NCI-H2171 (cell line): Measurements from ENCODE around the gene C2.
"Not testable (repeated sequence)": the region's sequence is repeated elsewhere in the genome, so short reads cannot be mapped to it uniquely, and the experiment has no call there.

Experiments used
- DNase-seq: peaks from one replicate; lab custom pipeline; 2025; lab: John Stamatoyannopoulos, UW

Gene C2

DNA sequence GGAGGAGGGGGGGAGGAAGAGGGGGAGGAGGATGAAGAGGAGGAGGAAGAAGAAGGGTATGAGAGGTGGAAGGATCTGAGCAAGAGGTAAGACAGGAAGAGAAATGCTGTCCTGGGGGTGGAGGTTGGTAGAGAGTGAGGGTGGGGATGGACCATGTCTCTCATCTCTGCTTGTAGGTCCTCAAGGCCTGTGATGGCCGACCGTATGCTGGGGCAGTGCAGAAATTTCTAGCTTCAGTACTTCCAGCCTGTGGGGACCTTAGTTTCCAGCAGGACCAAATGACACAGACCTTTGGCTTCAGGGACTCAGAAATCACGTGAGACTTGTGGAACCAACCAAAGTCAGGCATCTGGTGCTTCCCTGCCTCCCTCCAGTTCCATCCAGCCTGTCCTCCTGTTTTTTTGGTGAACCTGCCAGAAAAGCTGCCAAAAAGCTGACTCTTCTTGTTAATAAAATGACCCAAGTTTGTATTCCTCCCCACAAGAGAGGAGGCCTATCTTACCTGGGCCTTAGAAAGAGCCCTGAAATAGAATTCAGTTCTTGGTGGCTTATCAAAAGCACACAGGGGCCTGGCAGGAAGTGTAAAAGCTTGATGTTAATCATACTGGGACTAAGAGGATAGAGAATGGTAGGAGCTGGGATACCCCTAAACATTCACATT lies 51.9 kb downstream of the C2 start:
- DNase-seq: no peak

- not testable (repeated sequence) for DNase-seq
Measured at GRCh38 chr6:31980195-31980876, 52.8 kb downstream of the C2 start.

GRCh38 chr6:31980998-31981397 lies 53.5 kb downstream of the C2 start:
- DNase-seq: not testable (repeated sequence)

DNA sequence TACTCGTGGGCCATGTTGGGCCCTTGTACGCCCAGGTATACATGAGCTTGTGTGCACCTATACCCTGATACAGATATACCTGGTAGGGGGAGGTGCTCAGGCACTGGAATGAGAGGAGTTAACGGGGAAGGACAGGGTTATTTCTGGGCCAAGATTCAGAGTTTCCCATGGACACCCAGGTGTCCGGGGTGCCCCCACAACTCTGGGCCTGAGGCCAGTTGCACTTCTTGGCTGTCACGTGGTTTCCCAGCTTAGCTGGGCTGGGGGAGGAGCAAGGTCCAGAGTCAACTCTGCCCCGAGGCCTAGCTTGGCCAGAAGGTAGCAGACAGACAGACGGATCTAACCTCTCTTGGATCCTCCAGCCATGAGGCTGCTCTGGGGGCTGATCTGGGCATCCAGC lies 54.2 kb downstream of the C2 start, which contains the start of gene C4A:
Gene C4A (plus strand): TSS at position 314 of the 400 bp plus-strand sequence. CDS start 51 bp downstream, at position 365.
- DNase-seq: not testable (repeated sequence)

GRCh38 chr6:31989363-31989762 lies 61.8 kb downstream of the C2 start:
- DNase-seq: not testable (repeated sequence)

DNA sequence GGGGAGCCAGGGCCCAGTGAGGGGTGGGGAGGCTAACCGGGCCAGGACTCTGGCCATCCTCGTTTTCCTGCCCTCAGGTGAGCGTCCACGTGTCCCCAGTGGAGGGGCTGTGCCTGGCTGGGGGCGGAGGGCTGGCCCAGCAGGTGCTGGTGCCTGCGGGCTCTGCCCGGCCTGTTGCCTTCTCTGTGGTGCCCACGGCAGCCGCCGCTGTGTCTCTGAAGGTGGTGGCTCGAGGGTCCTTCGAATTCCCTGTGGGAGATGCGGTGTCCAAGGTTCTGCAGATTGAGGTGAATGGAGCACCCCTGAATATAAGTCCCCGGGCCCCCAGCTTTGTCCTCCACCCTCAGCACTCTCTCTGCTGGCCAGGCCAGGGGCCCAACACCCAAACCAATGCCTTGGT lies 66.9 kb downstream of the C2 start:
- not testable (repeated sequence) for DNase-seq
